ENCODE measurements around the gene SERPINE1. TPM values are rescaled to one million over a fixed set of nuclear protein-coding genes. Genes with fewer than 3 reads are reported as not detected.

The SERPINE1 gene
- total and polyA plus RNA-seq, 4 donors = 12.4 to 436 (median 37.0) TPM

- DNase-seq = no peak
- H3K36me3 ChIP-seq (ENCODE audit: control insufficient read depth in 4 of 4, insufficient read depth in 4 of 4, low read length in 4 of 4) = no peaks in the 10 kb centered on the region
- H3K27ac ChIP-seq (ENCODE audit: low read depth in 1 of 2, low read length in 1 of 2) = no peak overlapping the region
- H3K9ac ChIP-seq (ENCODE audit: insufficient read depth in 1 of 2, low read length in 2 of 2) = no peak overlapping the region
- no peak for ATAC-seq (ENCODE audit: insufficient read depth, low FRiP score)
- peaks cover 0 to 13% (median 7%) of the 10 kb centered on the region in 3 donors for H3K27me3 ChIP-seq (ENCODE audit: control insufficient read depth in 3 of 3, insufficient read depth in 3 of 3, low read length in 2 of 3)
- TF ChIP-seq CTCF (IDR thresholded peaks at IDR 0.05; ENCODE audit: control extremely low read depth, extremely low read depth) = no peak
- H3K4me1 ChIP-seq (ENCODE audit: control insufficient read depth in 5 of 5, insufficient read depth in 5 of 5, low read length in 5 of 5) = no peaks in the 10 kb centered on the region
- no peaks in the 10 kb centered on the region for H3K9me3 ChIP-seq (ENCODE audit: control insufficient read depth in 4 of 4, insufficient read depth in 3 of 4, low read length in 3 of 4)
- WGBS, 2 donors = 71 to 76% methylated on average over 4 of the region's 4 CpGs
- H3K4me3 ChIP-seq = no peak overlapping the region
These were observed 60.0 kb downstream of the SERPINE1 start for GRCh38 chr7:101186844-101187428.

Small RNA genes lying within 50 kb of the gene (small RNA-seq; reads per million reads assigned to genes)
- not detected for gene MIR4653 (ENCODE audit: low replicate concordance)

Other genes with a start within 250 kb of the SERPINE1 start
- gene UFSP1, start 237.4 kb upstream of the SERPINE1 start, total RNA-seq = 1 to 10 TPM; 1.5 to 5.8 TPM
- gene UFSP1, start 237.4 kb upstream of the SERPINE1 start, polyA plus RNA-seq = 1 to 10 TPM; 5.2 to 6.2 TPM
- 1 to 10 TPM; 7.2 to 8.2 TPM for gene ACHE, start 231.2 kb upstream of the SERPINE1 start, total RNA-seq
- gene ACHE, start 231.2 kb upstream of the SERPINE1 start, polyA plus RNA-seq = 1 to 10 TPM; 2.6 to 6.2 TPM
- gene MUC3A, start 177.6 kb upstream of the SERPINE1 start, total RNA-seq = 1 to 10 TPM; 1.6 to 5.5 TPM
- 1 to 10 TPM in 1 of 2 donors, under 1 TPM in 1; 0.53 to 1.5 TPM for gene MUC3A, start 177.6 kb upstream of the SERPINE1 start, polyA plus RNA-seq
- 1 to 10 TPM; 2.0 to 5.5 TPM for gene MUC12, start 157.5 kb upstream of the SERPINE1 start, total RNA-seq
- 1 to 10 TPM; 1.4 to 3.7 TPM for gene MUC12, start 157.5 kb upstream of the SERPINE1 start, polyA plus RNA-seq
- not detected for gene MUC17, start 107.0 kb upstream of the SERPINE1 start, total RNA-seq
- gene MUC17, start 107.0 kb upstream of the SERPINE1 start, polyA plus RNA-seq = not detected
- gene TRIM56, start 41.6 kb upstream of the SERPINE1 start, total RNA-seq = 10 to 100 TPM; 32.6 to 56.6 TPM
- gene TRIM56, start 41.6 kb upstream of the SERPINE1 start, polyA plus RNA-seq = 10 to 100 TPM; 14.4 to 15.7 TPM
- 10 to 100 TPM; 42.7 to 74.7 TPM for gene AP1S1, start 27.4 kb downstream of the SERPINE1 start, total RNA-seq
- 10 to 100 TPM; 54.9 to 66.9 TPM for gene AP1S1, start 27.4 kb downstream of the SERPINE1 start, polyA plus RNA-seq
- 1 to 10 TPM in 1 of 2 donors, under 1 TPM in 1; 0.55 to 1.4 TPM for gene VGF, start 38.5 kb downstream of the SERPINE1 start, total RNA-seq
- under 1 TPM; 0.08 to 0.29 TPM for gene VGF, start 38.5 kb downstream of the SERPINE1 start, polyA plus RNA-seq
- not detected for gene NAT16, start 53.2 kb downstream of the SERPINE1 start, total RNA-seq
- under 1 TPM in 1 of 2 donors, not detected in 1; 0.01 TPM for gene NAT16, start 53.2 kb downstream of the SERPINE1 start, polyA plus RNA-seq
- gene MOGAT3, start 73.9 kb downstream of the SERPINE1 start, total RNA-seq = not detected
- gene MOGAT3, start 73.9 kb downstream of the SERPINE1 start, polyA plus RNA-seq = not detected
- gene PLOD3, start 90.5 kb downstream of the SERPINE1 start, total RNA-seq = 100 to 1,000 TPM in 1 of 2 donors, 10 to 100 TPM in 1; 38.9 to 104 TPM
- gene PLOD3, start 90.5 kb downstream of the SERPINE1 start, polyA plus RNA-seq = 10 to 100 TPM; 51.2 to 65.2 TPM
- gene ZNHIT1, start 91.1 kb downstream of the SERPINE1 start, total RNA-seq = 10 to 100 TPM; 49.2 to 72.3 TPM
- gene ZNHIT1, start 91.1 kb downstream of the SERPINE1 start, polyA plus RNA-seq = 100 to 1,000 TPM in 1 of 2 donors, 10 to 100 TPM in 1; 69.4 to 167 TPM
- 1 to 10 TPM; 5.2 to 7.3 TPM for gene CLDN15, start 110.7 kb downstream of the SERPINE1 start, total RNA-seq
- 1 to 10 TPM; 5.9 to 8.0 TPM for gene CLDN15, start 110.7 kb downstream of the SERPINE1 start, polyA plus RNA-seq
- gene FIS1, start 118.0 kb downstream of the SERPINE1 start, total RNA-seq = 100 to 1,000 TPM; 109 to 169 TPM
- 100 to 1,000 TPM; 150 to 235 TPM for gene FIS1, start 118.0 kb downstream of the SERPINE1 start, polyA plus RNA-seq
- gene IFT22, start 194.7 kb downstream of the SERPINE1 start, total RNA-seq = 10 to 100 TPM; 37.8 to 44.7 TPM
- gene IFT22, start 194.7 kb downstream of the SERPINE1 start, polyA plus RNA-seq = 10 to 100 TPM; 23.6 to 30.1 TPM
- 1 to 10 TPM in 1 of 2 donors, under 1 TPM in 1; 0.25 to 4.7 TPM for gene COL26A1, start 235.8 kb downstream of the SERPINE1 start, total RNA-seq
- under 1 TPM; 0.05 to 0.31 TPM for gene COL26A1, start 235.8 kb downstream of the SERPINE1 start, polyA plus RNA-seq

Data from lung (tissue), 13 donors.